Liver (tissue), 9 donors: ENCODE data around the gene MICU1. TPM values are rescaled to one million over a fixed set of nuclear protein-coding genes. Genes with fewer than 3 reads are reported as not detected.

ENCODE experiments used
- DNase-seq: peaks from one replicate; pipeline ENCODE4 v3.0.0-alpha.2; 2017; ENCODE audit warnings: low spot score
- H3K27ac ChIP-seq, 2 donors: one replicate each; pipeline ENCODE4 v1.7.0; 2013; ENCODE audit warnings: inconsistent platforms in 2 of 2, low read length in 2 of 2, control low read depth in 1 of 2, low read depth in 1 of 2, mild to moderate bottlenecking in 1 of 2
- H3K27me3 ChIP-seq, 4 donors: one replicate each; pipeline versions ENCODE4 v1.6.1 to v1.7.0; 2013; ENCODE audit warnings: low read length in 3 of 4, inconsistent platforms in 1 of 4, mild to moderate bottlenecking in 1 of 4, moderate library complexity in 1 of 4; ENCODE audit not compliant: control insufficient read depth in 4 of 4, insufficient read depth in 4 of 4
- H3K36me3 ChIP-seq, 4 donors: one replicate each; pipeline versions ENCODE4 v1.6.1 to v1.7.0; 2013; ENCODE audit warnings: low read length in 3 of 4, mild to moderate bottlenecking in 3 of 4, low read depth in 1 of 4, moderate library complexity in 1 of 4; ENCODE audit not compliant: control insufficient read depth in 4 of 4, insufficient read depth in 3 of 4
- H3K4me1 ChIP-seq, 4 donors: one replicate each; pipeline versions ENCODE4 v1.6.1 to v1.7.0; 2013; ENCODE audit warnings: low read length in 3 of 4, mild to moderate bottlenecking in 3 of 4, moderate library complexity in 1 of 4; ENCODE audit not compliant: control insufficient read depth in 4 of 4, insufficient read depth in 4 of 4
- H3K4me3 ChIP-seq, 3 donors: one replicate each; pipeline versions ENCODE4 v1.6.1 to v1.7.0; 2013; ENCODE audit warnings: low read length in 3 of 3, control low read depth in 1 of 3, low read depth in 1 of 3, mild to moderate bottlenecking in 1 of 3
- H3K9ac ChIP-seq, 2 donors: one replicate each; pipeline ENCODE4 v1.7.0; 2013; ENCODE audit warnings: low read length in 2 of 2, mild to moderate bottlenecking in 2 of 2, moderate library complexity in 2 of 2, control low read depth in 1 of 2, low read depth in 1 of 2
- H3K9me3 ChIP-seq, 4 donors: one replicate each; pipeline versions ENCODE4 v1.6.1 to v1.7.0; 2013; ENCODE audit warnings: low read length in 3 of 4; ENCODE audit not compliant: control insufficient read depth in 4 of 4
- EGR1 ChIP-seq, 2 donors: IDR thresholded peaks; 2 replicates each; pipeline ENCODE4 v1.6.1; 2016 to 2018; ENCODE audit warnings: antibody characterized with exemption in 2 of 2, low read depth in 2 of 2
- FOXA1 ChIP-seq: IDR thresholded peaks from 2 replicates; pipeline ENCODE4 v1.6.1; 2016; ENCODE audit warnings: antibody characterized with exemption
- FOXA2 ChIP-seq: IDR thresholded peaks from 2 replicates; pipeline ENCODE4 v1.6.1; 2016; ENCODE audit warnings: antibody characterized with exemption
- GABPA ChIP-seq, 2 donors: IDR thresholded peaks in 1 of 2; conservative IDR thresholded peaks in 1 of 2; 2 replicates each; pipeline ENCODE4 v1.6.1; 2016; ENCODE audit warnings: antibody characterized with exemption in 2 of 2, mild to moderate bottlenecking in 1 of 2, moderate library complexity in 1 of 2
- HNF4A ChIP-seq, 2 donors: conservative IDR thresholded peaks; 2 replicates each; pipeline ENCODE4 v1.6.1; 2016; ENCODE audit warnings: antibody characterized with exemption in 2 of 2, mild to moderate bottlenecking in 2 of 2
- HNF4G ChIP-seq: IDR thresholded peaks from 2 replicates; pipeline ENCODE4 v1.6.1; 2016; ENCODE audit warnings: antibody characterized with exemption
- JUND ChIP-seq, 2 donors: IDR thresholded peaks; 2 replicates each; pipeline ENCODE4 v1.6.1; 2016; ENCODE audit warnings: antibody characterized with exemption in 2 of 2
- MAX ChIP-seq: IDR thresholded peaks from 2 replicates; pipeline ENCODE4 v1.6.1; 2016; ENCODE audit warnings: antibody characterized with exemption
- NR2F2 ChIP-seq: IDR thresholded peaks from 2 replicates; pipeline ENCODE4 v1.6.1; 2016; ENCODE audit warnings: antibody characterized with exemption
- RAD21 ChIP-seq, 2 donors: IDR thresholded peaks; 2 replicates each; pipeline ENCODE4 v1.6.1; 2016; ENCODE audit warnings: antibody characterized with exemption in 2 of 2, mild to moderate bottlenecking in 2 of 2
- RXRA ChIP-seq, 2 donors: IDR thresholded peaks; 2 replicates each; pipeline ENCODE4 v1.6.1; 2017 to 2018; ENCODE audit warnings: antibody characterized with exemption in 2 of 2, mild to moderate bottlenecking in 1 of 2
- SP1 ChIP-seq: IDR thresholded peaks from 2 replicates; pipeline ENCODE4 v1.6.1; 2018; ENCODE audit warnings: antibody characterized with exemption, mild to moderate bottlenecking
- TAF1 ChIP-seq: conservative IDR thresholded peaks from 2 replicates; pipeline ENCODE4 v1.6.1; 2016; ENCODE audit warnings: antibody characterized with exemption, mild to moderate bottlenecking
- YY1 ChIP-seq: IDR thresholded peaks from 2 replicates; pipeline ENCODE4 v1.6.1; 2016; ENCODE audit warnings: antibody characterized with exemption, mild to moderate bottlenecking
- ZBTB33 ChIP-seq: IDR thresholded peaks from 2 replicates; pipeline ENCODE4 v1.6.1; 2016; ENCODE audit warnings: antibody characterized with exemption
- WGBS: extraction: QIAGEN DNeasy Blood & Tissue Kit; methylation state at CpG from one replicate; pipeline ENCODE4 v1.1.7; 2013; 5-methylcytosine and 5-hydroxymethylcytosine counted together
- polyA plus RNA-seq, 2 donors: library from polyadenylated mRNA; stranded (reverse) in 1 of 2; unstranded in 1 of 2; fragments of 200-250 nt in 1 of 2; fragments of >200 nt in 1 of 2; fragmentation: Nextera tagmentation in 1 of 2; extraction: Ambion mirVana in 1 of 2; gene quantifications; one replicate each; pipeline versions ENCODE4 v1.2.1 to v1.2.3, GENCODE V29; 2013 to 2015
- total RNA-seq, 2 donors: library from RNA; depleted of rRNA; stranded (reverse); fragments of >200 nt; gene quantifications; one replicate each; pipeline ENCODE4 v1.2.3, GENCODE V29; 2014
- TF ChIP-seq, protein P1 (sequence below): fragments of 150-350 bp; IDR thresholded peaks from 2 replicates; pipeline ENCODE4 v1.5.1; 2017; ENCODE audit warnings: improper control_type of control experiment, low read depth, low read length; ENCODE audit not compliant: missing input control
- TF ChIP-seq, protein P2 (sequence below): IDR thresholded peaks from 2 replicates; pipeline ENCODE4 v1.6.1; 2016; ENCODE audit warnings: antibody characterized with exemption, mild to moderate bottlenecking
- TF ChIP-seq, protein P3 (sequence below): IDR thresholded peaks from 2 replicates; pipeline ENCODE4 v1.6.1; 2016; ENCODE audit warnings: antibody characterized with exemption
- donor health status: healthy.
- donor health status: healthy.
- donor health status: healthy.
- donor health status: healthy.
- donor health status: healthy.

MICU1 gene
- total and polyA plus RNA-seq, 4 donors = 26.4 to 47.4 (median 32.1) TPM

GRCh38 chr10:72355214-72355555 lies 270.7 kb downstream of the MICU1 start (continued):
- no peak for TF ChIP-seq EGR1 (IDR thresholded peaks at IDR 0.05; ENCODE audit: low read depth in 2 of 2)

- Histone ChIP-seq H3K4me1 (peaks cover 3 to 23% (median 17%) of the 10 kb centered on the region in 4 donors), H3K9me3 (no peaks in the 10 kb centered on the region), H3K9ac (peak within 1 kb of the TSS; percentile 82 to 86), H3K27me3 (no peaks in the 10 kb centered on the region), H3K27ac (peak within 1 kb of the TSS; percentile 90 to 98), H3K4me3 (peak within 1 kb of the TSS; percentile 76 to 98 (median 83)), H3K36me3 (peaks cover 0 to 8% (median under 1%) of the 10 kb centered on the region in 4 donors)
- TF ChIP-seq TAF1 (peak; percentile 22), GABPA (IDR thresholded peaks at IDR 0.05 in 1 of 2, conservative IDR thresholded peaks at IDR 0.05 in 1 of 2) (peak in 1 of 2 donors; percentile 75), JUND (IDR thresholded peaks at IDR 0.05) (peak in 1 of 2 donors; percentile 27), ZBTB33 (no peak), YY1 (peak; percentile 83), RXRA (IDR thresholded peaks at IDR 0.05) (no peak), FOXA1 (peak; percentile 38), SP1 (peak; percentile 43), RAD21 (IDR thresholded peaks at IDR 0.05) (no peak), HNF4G (no peak), EGR1 (IDR thresholded peaks at IDR 0.05; ENCODE audit: low read depth in 2 of 2) (no peak), HNF4A (conservative IDR thresholded peaks at IDR 0.05) (no peak), MAX (peak; percentile 38), NR2F2 (no peak), FOXA2 (peak; percentile 43)
- TF ChIP-seq, protein P1, sequence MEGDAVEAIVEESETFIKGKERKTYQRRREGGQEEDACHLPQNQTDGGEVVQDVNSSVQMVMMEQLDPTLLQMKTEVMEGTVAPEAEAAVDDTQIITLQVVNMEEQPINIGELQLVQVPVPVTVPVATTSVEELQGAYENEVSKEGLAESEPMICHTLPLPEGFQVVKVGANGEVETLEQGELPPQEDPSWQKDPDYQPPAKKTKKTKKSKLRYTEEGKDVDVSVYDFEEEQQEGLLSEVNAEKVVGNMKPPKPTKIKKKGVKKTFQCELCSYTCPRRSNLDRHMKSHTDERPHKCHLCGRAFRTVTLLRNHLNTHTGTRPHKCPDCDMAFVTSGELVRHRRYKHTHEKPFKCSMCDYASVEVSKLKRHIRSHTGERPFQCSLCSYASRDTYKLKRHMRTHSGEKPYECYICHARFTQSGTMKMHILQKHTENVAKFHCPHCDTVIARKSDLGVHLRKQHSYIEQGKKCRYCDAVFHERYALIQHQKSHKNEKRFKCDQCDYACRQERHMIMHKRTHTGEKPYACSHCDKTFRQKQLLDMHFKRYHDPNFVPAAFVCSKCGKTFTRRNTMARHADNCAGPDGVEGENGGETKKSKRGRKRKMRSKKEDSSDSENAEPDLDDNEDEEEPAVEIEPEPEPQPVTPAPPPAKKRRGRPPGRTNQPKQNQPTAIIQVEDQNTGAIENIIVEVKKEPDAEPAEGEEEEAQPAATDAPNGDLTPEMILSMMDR = no peak
- TF ChIP-seq, protein P2, sequence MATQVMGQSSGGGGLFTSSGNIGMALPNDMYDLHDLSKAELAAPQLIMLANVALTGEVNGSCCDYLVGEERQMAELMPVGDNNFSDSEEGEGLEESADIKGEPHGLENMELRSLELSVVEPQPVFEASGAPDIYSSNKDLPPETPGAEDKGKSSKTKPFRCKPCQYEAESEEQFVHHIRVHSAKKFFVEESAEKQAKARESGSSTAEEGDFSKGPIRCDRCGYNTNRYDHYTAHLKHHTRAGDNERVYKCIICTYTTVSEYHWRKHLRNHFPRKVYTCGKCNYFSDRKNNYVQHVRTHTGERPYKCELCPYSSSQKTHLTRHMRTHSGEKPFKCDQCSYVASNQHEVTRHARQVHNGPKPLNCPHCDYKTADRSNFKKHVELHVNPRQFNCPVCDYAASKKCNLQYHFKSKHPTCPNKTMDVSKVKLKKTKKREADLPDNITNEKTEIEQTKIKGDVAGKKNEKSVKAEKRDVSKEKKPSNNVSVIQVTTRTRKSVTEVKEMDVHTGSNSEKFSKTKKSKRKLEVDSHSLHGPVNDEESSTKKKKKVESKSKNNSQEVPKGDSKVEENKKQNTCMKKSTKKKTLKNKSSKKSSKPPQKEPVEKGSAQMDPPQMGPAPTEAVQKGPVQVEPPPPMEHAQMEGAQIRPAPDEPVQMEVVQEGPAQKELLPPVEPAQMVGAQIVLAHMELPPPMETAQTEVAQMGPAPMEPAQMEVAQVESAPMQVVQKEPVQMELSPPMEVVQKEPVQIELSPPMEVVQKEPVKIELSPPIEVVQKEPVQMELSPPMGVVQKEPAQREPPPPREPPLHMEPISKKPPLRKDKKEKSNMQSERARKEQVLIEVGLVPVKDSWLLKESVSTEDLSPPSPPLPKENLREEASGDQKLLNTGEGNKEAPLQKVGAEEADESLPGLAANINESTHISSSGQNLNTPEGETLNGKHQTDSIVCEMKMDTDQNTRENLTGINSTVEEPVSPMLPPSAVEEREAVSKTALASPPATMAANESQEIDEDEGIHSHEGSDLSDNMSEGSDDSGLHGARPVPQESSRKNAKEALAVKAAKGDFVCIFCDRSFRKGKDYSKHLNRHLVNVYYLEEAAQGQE = peak; percentile 70
- TF ChIP-seq, protein P3, sequence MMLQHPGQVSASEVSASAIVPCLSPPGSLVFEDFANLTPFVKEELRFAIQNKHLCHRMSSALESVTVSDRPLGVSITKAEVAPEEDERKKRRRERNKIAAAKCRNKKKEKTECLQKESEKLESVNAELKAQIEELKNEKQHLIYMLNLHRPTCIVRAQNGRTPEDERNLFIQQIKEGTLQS = no peak
- DNase-seq = peak; percentile 92
- under 1% methylated on average over 74 of the region's 74 CpGs for WGBS
Observed at GRCh38 chr10:72354356-72355213, 271.3 kb downstream of the MICU1 start, which contains the start of gene DNAJB12. Gene DNAJB12, minus strand, starts transcription at chr10:72354919. Its CDS starts 22 bp downstream, at chr10:72354897.
